K562 (cell line): ENCODE measurements around the gene CLCN6. TPM values are rescaled to one million over a fixed set of nuclear protein-coding genes. Genes with fewer than 3 reads are reported as not detected.

ENCODE experiments used
- E2F6 ChIP-seq, 2 experiments: IDR thresholded peaks; 2 replicates each; pipeline ENCODE4 v1.6.1; 2011; ENCODE audit warnings: borderline replicate concordance in 1 of 2, control low read depth in 1 of 2, low read depth in 1 of 2, low read length in 1 of 2, mild to moderate bottlenecking in 1 of 2, mixed read lengths in 1 of 2, moderate library complexity in 1 of 2; ENCODE audit not compliant: insufficient read depth in 1 of 2, insufficient read length in 1 of 2, poor library complexity in 1 of 2, severe bottlenecking in 1 of 2; ENCODE audit errors: extremely low read depth in 1 of 2
- GMEB1 ChIP-seq: fragments of 250-450 bp; sonication (Bioruptor Pico); IDR thresholded peaks from 2 replicates; pipeline ENCODE4 v1.4.0; 2020; ENCODE audit warnings: mild to moderate bottlenecking
- HDAC8 ChIP-seq: fragments of 450-650 bp; IDR thresholded peaks from 2 replicates; pipeline ENCODE4 v1.6.1; 2016; ENCODE audit warnings: mild to moderate bottlenecking, missing genetic modification characterization, moderate library complexity, missing compliant biosample characterization
- HIVEP1 ChIP-seq: fragments of 250-450 bp; sonication (Bioruptor Pico); IDR thresholded peaks from 2 replicates; pipeline ENCODE4 v1.4.0; 2020; ENCODE audit warnings: mild to moderate bottlenecking
- KHSRP ChIP-seq: fragments of 450-650 bp; IDR thresholded peaks from 2 replicates; pipeline ENCODE4 v1.6.1; 2017
- MAFF ChIP-seq: IDR thresholded peaks from 2 replicates; pipeline ENCODE4 v1.6.1; 2012; ENCODE audit warnings: low read length, improper control_type of control experiment
- NFATC3 ChIP-seq: fragments of 450-650 bp; IDR thresholded peaks from 2 replicates; pipeline ENCODE4 v1.6.1; 2017; ENCODE audit warnings: mild to moderate bottlenecking
- NRF1 ChIP-seq, 2 experiments: fragments of 450-650 bp; IDR thresholded peaks in 1 of 2; conservative IDR thresholded peaks in 1 of 2; 2 replicates each; pipeline ENCODE4 v1.6.1; 2014; ENCODE audit warnings: mild to moderate bottlenecking in 2 of 2
- ZFP91 ChIP-seq: sonication (generic); formaldehyde crosslinking; IDR thresholded peaks from 2 replicates; pipeline ENCODE4 v1.8.0; 2022; ENCODE audit warnings: mild to moderate bottlenecking, missing genetic modification reagents
- ZMIZ1 ChIP-seq, 2 experiments: fragments of 150-350 bp in 1 of 2; IDR thresholded peaks; 2 replicates each; pipeline ENCODE4 v1.6.1; 2012 to 2016; ENCODE audit warnings: low read depth in 2 of 2, low read length in 2 of 2, mild to moderate bottlenecking in 1 of 2, moderate library complexity in 1 of 2
- ZNF280A ChIP-seq: fragments of 450-650 bp; IDR thresholded peaks from 2 replicates; pipeline ENCODE4 v1.6.1; 2018; ENCODE audit warnings: mild to moderate bottlenecking, low read depth; ENCODE audit not compliant: partially characterized antibody
- polyA plus RNA-seq, 8 experiments: library from polyadenylated mRNA; depleted of rRNA in 4 of 8; stranded (reverse) in 5 of 8; unstranded in 3 of 8; fragments of >200 nt; fragmentation: Nextera tagmentation in 2 of 8; fragmentation: Illumina TruSeq in 1 of 8; extraction: Ambion mirVana in 2 of 8; extraction: Trizol in 1 of 8; gene quantifications; 2 replicates each; pipeline versions ENCODE4 v1.2.1 to v1.2.3, GENCODE V29; 2011 to 2014; ENCODE audit warnings: inconsistent platforms in 1 of 8, missing spikeins in 1 of 8
- total RNA-seq, 7 experiments: library from RNA; depleted of rRNA in 6 of 7; stranded (reverse); fragments of >200 nt in 6 of 7; fragmentation: Illumina TruSeq in 2 of 7; extraction: Trizol in 2 of 7; gene quantifications; 2 replicates each; pipeline versions ENCODE4 v1.2.1 to v1.2.3, GENCODE V29; 2011 to 2021; ENCODE audit warnings: low replicate concordance in 1 of 7

CLCN6 gene
- total and polyA plus RNA-seq, 9 of the 15 experiments (the other 6 are each of a cell fraction or from before 2014, with no cell fraction given): 2.0 to 21.8 (median 13.6) TPM

- TF ChIP-seq ZMIZ1 (IDR thresholded peaks at IDR 0.05; ENCODE audit: low read depth in 2 of 2, low read length in 2 of 2) (no peak; a peak in 1 of 4 replicates), KHSRP (no peak), HIVEP1 (CRISPR knock-in tag) (no peak), MAFF (no peak), E2F6 (IDR thresholded peaks at IDR 0.05; ENCODE audit: borderline replicate concordance in 1 of 2, extremely low read depth in 1 of 2, insufficient read depth in 1 of 2, insufficient read length in 1 of 2, low read depth in 1 of 2, low read length in 1 of 2, poor library complexity in 1 of 2, severe bottlenecking in 1 of 2) (peak; percentile 7 to 44), NFATC3 (no peak), NRF1 (conservative IDR thresholded peaks at IDR 0.05 in 1 of 2, IDR thresholded peaks at IDR 0.05 in 1 of 2) (peak; percentile 91 to 92), HDAC8 (tag) (no peak), ZFP91 (CRISPR knock-in tag) (no peak), GMEB1 (CRISPR knock-in tag) (peak; percentile 27), ZNF280A (no peak)
Measured at GRCh38 chr1:11805422-11806306, at the start of gene CLCN6, which contains the start of gene MTHFR (continued).
